GM23338 (cell line): ENCODE results near the gene CARMIL1. TPM values are rescaled to one million over a fixed set of nuclear protein-coding genes. Genes with fewer than 3 reads are reported as not detected.

Experiments used
- ATAC-seq: fragments of 200-7000 bp; cut with Tn5 transposase; 3 replicates; pipeline ENCODE4 v1.9.1; 2020
- DNase-seq: peaks from one replicate; pipeline ENCODE4 v3.0.0-alpha.2; 2015; ENCODE audit warnings: low spot score
- H2AFZ ChIP-seq: fragments of 200-600 bp; sonication (generic); 2 replicates; pipeline ENCODE4 v1.8.0; 2016; ENCODE audit warnings: antibody characterized with exemption, mild to moderate bottlenecking, moderate library complexity
- H3F3A ChIP-seq: fragments of 200-600 bp; sonication (generic); replicated peaks from 2 replicates; pipeline ENCODE4 v1.8.0; 2017; ENCODE audit warnings: antibody characterized with exemption, mixed run types, low read depth
- H3K27ac ChIP-seq: fragments of 200-600 bp; sonication (generic); 2 replicates; pipeline ENCODE4 v1.6.1; 2016; ENCODE audit warnings: low read depth
- H3K27me3 ChIP-seq: fragments of 200-600 bp; sonication (generic); 2 replicates; pipeline ENCODE4 v1.8.0; 2016; ENCODE audit warnings: mild to moderate bottlenecking, mixed run types, moderate library complexity; ENCODE audit not compliant: insufficient read depth
- H3K36me3 ChIP-seq: fragments of 200-600 bp; sonication (generic); 2 replicates; pipeline ENCODE4 v1.8.0; 2016; ENCODE audit warnings: mild to moderate bottlenecking; ENCODE audit not compliant: insufficient read depth
- H3K4me1 ChIP-seq: fragments of 200-600 bp; sonication (generic); 2 replicates; pipeline ENCODE4 v1.8.0; 2016; ENCODE audit warnings: mild to moderate bottlenecking, moderate library complexity; ENCODE audit not compliant: insufficient read depth
- H3K4me2 ChIP-seq: fragments of 200-600 bp; sonication (generic); 2 replicates; pipeline ENCODE4 v1.7.1; 2017; ENCODE audit warnings: mixed run types
- H3K4me3 ChIP-seq: fragments of 200-600 bp; sonication (generic); 2 replicates; pipeline ENCODE4 v1.6.1; 2016; ENCODE audit warnings: mixed run types
- H3K79me2 ChIP-seq: fragments of 200-600 bp; sonication (generic); replicated peaks from 2 replicates; pipeline ENCODE4 v1.8.0; 2017; ENCODE audit warnings: mild to moderate bottlenecking; ENCODE audit not compliant: insufficient read depth
- H3K9me2 ChIP-seq: fragments of 200-600 bp; sonication (generic); 2 replicates; pipeline ENCODE4 v1.8.0; 2017; ENCODE audit not compliant: insufficient read depth
- H4K20me1 ChIP-seq: fragments of 200-600 bp; sonication (generic); replicated peaks from 2 replicates; pipeline ENCODE4 v1.8.0; 2017; ENCODE audit warnings: mild to moderate bottlenecking; ENCODE audit not compliant: insufficient read depth
- H3K27ac Mint-ChIP-seq: 2 replicates; pipeline ENCODE4 v1.8.0; 2020; ENCODE audit warnings: inconsistent platforms, mild to moderate bottlenecking, moderate library complexity, mixed read lengths
- H3K27me3 Mint-ChIP-seq: 3 replicates; pipeline ENCODE4 v1.8.0; 2022; ENCODE audit warnings: low read depth, mild to moderate bottlenecking, moderate library complexity, mixed read lengths, inconsistent platforms; ENCODE audit not compliant: insufficient read depth, poor library complexity
- H3K36me3 Mint-ChIP-seq: 3 replicates; pipeline ENCODE4 v1.8.0; 2021; ENCODE audit warnings: low read depth, mild to moderate bottlenecking, inconsistent platforms, moderate library complexity, mixed read lengths
- H3K4me1 Mint-ChIP-seq: 3 replicates; pipeline ENCODE4 v1.8.0; 2020; ENCODE audit warnings: mild to moderate bottlenecking, inconsistent platforms, mixed read lengths
- H3K4me3 Mint-ChIP-seq: 3 replicates; pipeline ENCODE4 v1.8.0; 2021; ENCODE audit warnings: moderate library complexity, mild to moderate bottlenecking, inconsistent platforms, mixed read lengths
- H3K9me3 Mint-ChIP-seq: 3 replicates; pipeline ENCODE4 v1.8.0; 2020; ENCODE audit warnings: moderate library complexity, mild to moderate bottlenecking, inconsistent platforms, mixed read lengths
- CREB1 ChIP-seq: fragments of 250-450 bp; sonication (Bioruptor Pico); IDR thresholded peaks from 2 replicates; pipeline ENCODE4 v1.5.0; 2020; ENCODE audit warnings: low read depth, mild to moderate bottlenecking, moderate library complexity
- CTCF ChIP-seq, 2 experiments: fragments of 200-600 bp in 1 of 2; sonication (generic) in 1 of 2; conservative IDR thresholded peaks; 2 replicates each; pipeline versions ENCODE4 v1.5.1 to v1.6.1; 2016 to 2017; ENCODE audit warnings: antibody characterized with exemption in 2 of 2, low read depth in 2 of 2, mild to moderate bottlenecking in 2 of 2, moderate library complexity in 1 of 2
- ETS1 ChIP-seq: IDR thresholded peaks from 2 replicates; pipeline ENCODE4 v1.6.1; 2016; ENCODE audit warnings: antibody characterized with exemption
- EZH2 ChIP-seq: fragments of 200-600 bp; sonication (generic); IDR thresholded peaks from one replicate; pipeline ENCODE4 v1.8.0; 2017; ENCODE audit warnings: antibody characterized with exemption, mild to moderate bottlenecking, low read depth; ENCODE audit not compliant: unreplicated experiment
- EZH2phosphoT487 ChIP-seq: fragments of 200-600 bp; sonication (generic); IDR thresholded peaks from one replicate; pipeline ENCODE4 v1.8.1; 2018; ENCODE audit warnings: antibody characterized with exemption; ENCODE audit not compliant: unreplicated experiment
- JUNB ChIP-seq: IDR thresholded peaks from one replicate; pipeline ENCODE4 v1.6.1; 2016; ENCODE audit warnings: antibody characterized with exemption; ENCODE audit not compliant: unreplicated experiment
- NANOG ChIP-seq: IDR thresholded peaks from 2 replicates; pipeline ENCODE4 v1.6.1; 2016; ENCODE audit warnings: antibody characterized with exemption, borderline replicate concordance
- POLR2AphosphoS5 ChIP-seq: IDR thresholded peaks from 2 replicates; pipeline ENCODE4 v1.6.1; 2016; ENCODE audit warnings: antibody characterized with exemption, low read depth
- REST ChIP-seq: IDR thresholded peaks from one replicate; pipeline ENCODE4 v1.6.1; 2018; ENCODE audit warnings: antibody characterized with exemption; ENCODE audit not compliant: unreplicated experiment
- STAT1 ChIP-seq: IDR thresholded peaks from one replicate; pipeline ENCODE4 v1.6.1; 2016; ENCODE audit warnings: antibody characterized with exemption; ENCODE audit not compliant: unreplicated experiment
- ZNF114 ChIP-seq: fragments of 250-450 bp; sonication (Bioruptor Pico); IDR thresholded peaks from 2 replicates; pipeline ENCODE4 v1.5.0; 2020; ENCODE audit warnings: mild to moderate bottlenecking, moderate library complexity
- ZNF331 ChIP-seq: fragments of 250-450 bp; sonication (Bioruptor Pico); IDR thresholded peaks from 2 replicates; pipeline ENCODE4 v1.5.0; 2020; ENCODE audit warnings: low read depth, mild to moderate bottlenecking, moderate library complexity
- ZNF462 ChIP-seq: fragments of 250-450 bp; sonication (Bioruptor Pico); IDR thresholded peaks from 2 replicates; pipeline ENCODE4 v1.5.0; 2020; ENCODE audit warnings: mild to moderate bottlenecking, moderate library complexity
- polyA plus RNA-seq: library from polyadenylated mRNA; unstranded; fragments of >200 nt; fragmentation: Nextera tagmentation; extraction: Ambion mirVana; gene quantifications from 2 replicates; pipeline ENCODE4 v1.2.1, GENCODE V29; 2016
- total RNA-seq: library from RNA; depleted of rRNA; stranded (reverse); fragments of >200 nt; shearing (Covaris generic); gene quantifications from 2 replicates; pipeline ENCODE4 v1.2.3, GENCODE V29; 2014

CARMIL1 gene
- total and polyA plus RNA-seq, 2 experiments from 2014 or later: 43.2 to 66.9 TPM

- Histone ChIP-seq H3K9me2 (no peaks in the 10 kb centered on the region), H3F3A (no peaks in the 10 kb centered on the region), H2AFZ (no peak overlapping the region), H4K20me1 (no peaks in the 10 kb centered on the region), H3K36me3 (no peaks in the 10 kb centered on the region), H3K27me3 (no peaks in the 10 kb centered on the region), H3K4me1 (peaks cover 28% of the 10 kb centered on the region), H3K27ac (peak overlapping the region; percentile 17; the same call in 1 of the 2 replicates), H3K4me3 (no peak overlapping the region), H3K79me2 (no peaks in the 10 kb centered on the region), H3K4me2 (0 out of 2 replicates have a peak overlapping the region, but pooled peaks have one; percentile 56)
- DNase-seq (no peak), ATAC-seq (peak; percentile 52)
- Mint-ChIP-seq H3K4me1 (peaks cover 39% of the 10 kb centered on the region), H3K9me3 (no peaks in the 10 kb centered on the region; the same call in 2 of the 3 replicates), H3K27me3 (peaks cover 1% of the 10 kb centered on the region), H3K4me3 (no peak overlapping the region), H3K27ac (peak overlapping the region; percentile 86), H3K36me3 (no peaks in the 10 kb centered on the region)
- TF ChIP-seq NANOG (no peak), STAT1 (no peak), ETS1 (no peak), REST (no peak), JUNB (no peak), EZH2 (no peak), POLR2AphosphoS5 (no peak), EZH2phosphoT487 (no peak), ZNF331 (CRISPR knock-in tag) (no peak), CREB1 (CRISPR knock-in tag) (no peak), ZNF114 (CRISPR knock-in tag) (no peak), ZNF462 (CRISPR knock-in tag) (no peak), CTCF (conservative IDR thresholded peaks at IDR 0.05; ENCODE audit: low read depth in 2 of 2) (no peak)
Measured at GRCh38 chr6:25464225-25464624, 185.1 kb downstream of the CARMIL1 start.
